HG02798 (cell line): ENCODE data around the gene ACOX2.
A peak's percentile ranks its signal among the peaks of the same experiment; 100 is the strongest.

Source experiments
- ATAC-seq: cut with Tn5 transposase; IDR thresholded peaks from one replicate; pipeline ENCODE4 v1.9.1; 2021; ENCODE audit warnings: mild to moderate bottlenecking; ENCODE audit not compliant: unreplicated experiment, poor library complexity

ACOX2 gene

DNA sequence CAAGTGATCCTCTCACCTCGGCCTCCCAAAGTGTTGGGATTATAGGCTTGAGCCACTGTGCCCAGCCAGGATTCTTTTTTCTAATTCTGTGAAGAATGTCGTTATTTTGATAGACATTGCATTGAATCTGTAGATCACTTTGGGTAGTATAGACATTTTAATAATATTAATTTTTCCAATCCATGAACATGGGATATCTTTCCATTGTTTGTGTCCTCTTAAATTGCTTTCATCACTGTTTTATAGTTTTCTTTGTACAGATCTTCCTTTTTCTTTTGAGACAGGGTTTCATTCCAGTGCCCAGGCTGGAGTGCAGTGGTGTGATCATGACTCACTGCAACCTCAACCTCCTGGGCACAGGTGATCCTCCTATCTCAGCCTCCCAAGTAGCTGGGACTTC is 56.7 kb downstream of the ACOX2 start:
- no peak for ATAC-seq

DNA sequence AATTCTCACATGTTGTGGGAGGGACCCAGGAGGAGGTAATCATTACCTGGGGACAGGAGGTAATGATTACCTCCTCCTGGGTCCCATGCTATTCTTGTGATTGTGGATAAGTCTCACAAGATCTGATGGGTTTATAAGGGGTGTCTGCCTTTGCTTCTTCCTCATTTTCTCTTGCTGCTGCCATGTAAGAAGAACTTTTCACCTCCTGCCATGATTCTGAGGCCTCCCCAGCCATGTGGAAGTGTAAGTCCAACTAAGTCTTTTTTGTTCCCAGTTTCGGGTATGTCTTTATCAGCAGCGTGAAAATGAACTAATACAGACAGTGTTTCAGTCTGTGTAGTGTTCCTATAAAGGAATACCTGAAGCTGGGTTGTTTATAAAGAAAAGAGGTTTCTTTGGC is 58.2 kb downstream of the ACOX2 start:
- ATAC-seq, result no peak

DNA sequence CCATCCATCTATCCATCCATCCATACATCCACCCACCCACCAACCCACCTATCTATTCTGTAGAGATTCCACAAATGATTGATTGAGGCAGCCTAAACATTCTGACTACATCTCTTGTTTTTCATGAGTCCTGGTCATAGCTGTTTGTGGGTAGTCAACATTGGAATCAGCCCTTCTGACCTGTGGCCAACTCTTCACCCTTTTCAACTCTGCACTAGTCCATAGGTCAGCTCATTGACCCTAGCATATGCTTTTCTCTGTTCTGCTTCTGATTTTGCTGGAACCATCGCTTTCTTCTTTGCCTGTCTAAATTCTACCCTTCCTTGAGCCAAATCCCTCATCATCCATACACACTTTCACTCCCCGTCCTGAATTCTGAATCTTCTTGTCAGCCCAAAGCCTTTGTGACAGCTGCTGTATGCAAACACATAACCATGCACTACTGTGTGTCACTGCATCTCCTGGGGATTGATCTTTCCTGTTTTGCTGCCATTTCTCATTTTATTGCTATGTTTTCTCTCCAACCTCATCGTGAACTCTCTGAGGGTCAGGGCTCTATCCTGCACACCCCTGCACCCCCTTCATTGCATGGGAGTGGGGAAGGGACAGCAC is 61.9 kb downstream of the ACOX2 start:
- no peak for ATAC-seq

DNA sequence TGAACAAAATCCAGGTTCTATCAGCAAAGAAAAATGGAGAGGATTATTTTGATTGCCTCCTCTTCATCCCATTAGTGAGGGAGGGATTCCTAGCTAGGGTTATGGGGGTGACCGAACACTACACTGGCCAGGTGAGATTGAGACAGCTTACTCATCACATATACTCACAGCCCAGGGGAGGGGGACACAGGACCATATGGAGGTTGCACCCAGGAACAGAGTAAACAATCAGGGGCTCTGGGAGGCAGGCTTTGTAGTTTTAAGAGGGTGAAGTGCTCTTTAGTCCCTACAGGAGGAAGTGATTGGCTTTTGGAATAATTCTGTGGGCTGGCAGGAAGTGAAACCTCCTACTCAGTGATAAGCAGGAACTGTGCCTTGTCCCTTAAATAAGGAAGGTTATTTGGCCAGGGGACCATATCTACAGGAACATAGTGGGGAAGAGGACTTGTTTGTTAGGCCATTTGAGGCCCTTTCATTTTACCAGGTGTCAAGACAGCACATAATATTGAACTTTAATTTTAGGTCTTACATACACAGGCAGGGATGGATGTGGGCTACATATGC is 62.6 kb downstream of the ACOX2 start:
- no peak for ATAC-seq

DNA sequence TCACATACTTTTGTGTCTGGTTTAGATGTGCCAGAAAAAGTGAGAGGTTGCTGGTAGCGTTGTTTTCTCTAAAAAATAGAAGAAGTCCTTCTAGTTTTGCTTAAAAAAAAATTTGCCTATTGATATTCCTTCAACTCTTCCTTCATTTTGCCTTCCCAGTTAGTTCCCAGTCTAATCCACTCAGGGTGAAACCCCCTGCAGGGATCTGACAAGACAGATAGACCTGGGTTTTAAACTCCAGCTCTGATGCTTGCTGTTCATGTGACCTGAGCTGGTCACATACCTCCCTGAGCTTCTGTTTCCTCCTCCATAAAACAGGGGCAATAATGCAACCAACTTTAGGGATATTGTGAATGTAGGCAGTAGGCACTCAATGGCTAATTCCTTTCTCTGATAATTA is 63.7 kb downstream of the ACOX2 start:
- ATAC-seq, result no peak

DNA sequence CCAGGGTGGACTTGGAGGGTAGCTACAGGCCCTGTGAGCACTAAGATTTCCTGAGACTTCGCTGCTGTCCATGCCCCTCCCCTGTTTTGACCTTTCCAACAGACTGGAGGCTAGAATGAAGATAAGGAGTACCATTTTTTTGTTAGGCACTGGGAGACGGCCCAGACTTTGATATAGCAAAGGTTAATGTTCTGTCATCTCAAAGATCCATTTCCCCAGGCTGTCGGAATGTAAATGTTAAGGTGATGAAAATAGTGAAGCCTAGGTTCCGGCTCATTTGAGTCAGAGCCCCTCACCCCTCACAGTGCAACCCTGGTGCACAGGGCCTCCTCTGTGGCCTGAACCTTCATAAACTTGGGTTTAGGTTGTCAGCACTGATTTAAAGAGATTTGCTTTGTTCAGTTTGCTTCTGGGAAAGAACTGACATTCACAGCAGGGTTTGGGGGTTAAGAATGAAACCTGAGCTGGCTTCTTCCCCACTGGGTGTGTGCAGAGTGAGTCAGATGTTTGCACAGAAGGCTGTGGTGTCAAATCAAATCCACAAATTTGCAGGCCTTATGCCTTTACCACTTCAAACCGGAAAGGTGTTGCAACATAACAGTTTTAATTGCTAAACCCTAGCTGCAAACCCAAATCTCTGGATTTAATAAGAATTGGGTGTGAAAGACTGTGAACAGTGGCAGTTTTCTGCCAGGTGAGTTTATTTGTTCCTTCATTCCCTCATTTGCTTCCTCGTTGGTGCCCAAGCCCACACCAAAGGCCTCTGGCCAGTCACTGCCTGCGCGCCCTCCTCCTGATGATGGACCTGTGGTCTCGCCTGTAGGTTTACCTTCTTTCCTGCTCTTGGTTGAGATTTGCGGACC is 65.7 kb downstream of the ACOX2 start:
- no peak for ATAC-seq

DNA sequence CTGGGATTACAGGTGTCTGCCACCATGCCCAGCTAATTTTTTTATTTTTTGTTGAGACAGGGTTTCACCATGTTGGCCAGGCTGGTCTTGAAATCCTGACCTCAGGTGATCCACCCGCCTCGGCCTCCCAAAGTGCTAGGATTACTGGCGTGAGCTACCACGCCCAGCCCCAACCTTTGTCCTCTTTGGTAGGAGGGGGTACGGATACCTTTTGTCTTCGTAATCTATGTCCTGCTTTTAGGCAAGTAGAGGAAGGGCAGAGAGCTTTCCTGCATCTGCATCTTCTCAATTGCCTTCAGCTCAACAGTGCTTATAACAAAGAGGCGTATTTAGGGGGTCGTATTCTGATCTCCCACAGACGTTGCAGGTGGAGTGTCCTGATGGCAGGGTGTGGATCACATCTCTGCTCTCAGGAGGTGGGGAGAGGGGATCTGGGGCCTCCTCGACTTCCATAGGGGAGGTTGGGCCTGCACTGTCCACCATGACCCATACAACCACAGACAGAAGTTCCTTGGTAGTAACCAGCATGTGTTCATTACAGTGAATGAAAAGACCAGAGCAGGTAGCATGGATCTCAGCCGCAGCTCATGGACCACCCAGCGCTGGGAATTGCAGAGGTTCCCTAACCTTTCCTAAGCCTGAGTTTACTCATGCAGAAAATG is 66.5 kb downstream of the ACOX2 start:
- no peak for ATAC-seq

DNA sequence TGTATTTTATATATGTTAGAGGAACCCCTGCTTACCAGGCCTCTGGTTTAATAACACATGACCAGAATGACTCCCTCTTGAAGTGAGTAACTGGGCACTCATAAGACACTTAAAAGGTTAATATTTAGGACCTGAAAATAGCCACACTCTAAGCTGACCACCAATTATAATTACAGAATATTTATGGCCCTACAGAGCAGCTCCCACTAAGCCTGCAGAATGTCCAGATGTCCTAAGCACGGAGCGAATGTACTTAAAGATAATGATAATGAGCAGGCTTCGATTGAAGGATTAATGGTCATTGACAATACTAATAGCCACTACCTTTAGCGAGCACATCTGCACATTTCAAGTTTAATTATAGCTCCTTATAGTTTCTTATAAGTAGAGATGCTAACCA is 67.9 kb downstream of the ACOX2 start:
- ATAC-seq, result no peak

DNA sequence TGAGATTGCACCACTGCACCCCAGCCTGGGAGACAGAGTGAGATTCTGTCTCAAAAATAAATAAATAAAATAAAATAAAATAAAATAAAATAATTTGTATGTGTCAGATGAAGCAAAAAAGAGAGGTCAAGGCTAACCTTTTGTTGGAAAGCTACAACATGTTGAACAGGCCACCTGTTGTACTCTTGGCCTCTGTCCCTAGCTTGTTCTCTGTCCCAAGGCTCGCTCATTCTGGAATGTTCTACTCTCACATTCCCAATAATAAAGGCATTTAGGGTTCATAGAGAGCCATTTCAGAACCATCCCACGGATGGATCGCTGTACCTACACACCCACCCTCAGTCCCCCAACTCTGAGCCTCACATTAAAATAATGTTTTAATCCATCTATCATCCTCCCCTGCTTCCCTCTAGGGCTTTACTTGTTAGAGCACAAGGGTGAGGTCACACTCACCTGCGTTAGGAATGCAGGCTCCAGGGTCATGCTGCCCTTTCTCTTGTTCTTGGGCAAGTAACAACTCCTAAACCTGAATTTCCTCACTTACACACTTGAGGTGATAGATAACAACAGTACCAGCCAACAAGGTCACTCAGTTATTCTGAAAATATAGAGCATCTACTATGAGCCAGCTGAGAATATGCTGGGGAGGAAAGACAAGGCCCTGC is 70.0 kb downstream of the ACOX2 start:
- ATAC-seq, result no peak

DNA sequence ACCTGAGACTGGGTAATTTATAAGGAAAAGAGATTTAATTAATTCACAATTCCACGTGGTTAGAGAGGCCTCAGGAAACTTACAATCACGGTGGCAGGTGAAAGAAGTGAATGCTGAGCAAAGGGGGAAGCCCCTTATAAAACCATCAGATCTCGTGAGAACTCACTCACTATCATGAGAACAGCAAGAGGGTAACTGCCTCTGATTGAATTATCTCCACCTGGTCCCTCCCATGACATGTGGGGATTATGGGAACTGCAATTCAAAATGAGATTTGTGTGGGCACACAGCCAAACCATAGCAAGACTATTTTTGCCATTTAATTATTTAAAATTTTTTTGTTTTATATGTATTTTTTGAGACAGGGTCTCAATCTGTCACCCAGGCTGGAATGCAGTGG is 72.1 kb downstream of the ACOX2 start:
- ATAC-seq, result no peak

DNA sequence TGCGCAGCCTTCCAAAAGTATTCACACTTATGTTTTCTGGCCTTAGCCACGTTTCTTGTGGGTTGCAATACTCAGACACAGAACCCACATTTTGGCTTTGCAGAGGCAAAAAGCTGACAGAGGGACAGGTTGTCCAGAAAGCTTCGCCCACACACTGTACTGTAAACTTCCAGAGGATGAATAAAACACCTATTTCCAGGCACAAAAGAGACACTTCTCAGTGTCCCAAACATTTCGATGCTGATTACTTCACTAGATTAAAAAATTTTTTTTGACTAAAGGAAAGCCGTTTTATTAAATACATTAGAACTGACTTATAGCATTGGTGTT is 73.1 kb downstream of the ACOX2 start:
- no peak for ATAC-seq

DNA sequence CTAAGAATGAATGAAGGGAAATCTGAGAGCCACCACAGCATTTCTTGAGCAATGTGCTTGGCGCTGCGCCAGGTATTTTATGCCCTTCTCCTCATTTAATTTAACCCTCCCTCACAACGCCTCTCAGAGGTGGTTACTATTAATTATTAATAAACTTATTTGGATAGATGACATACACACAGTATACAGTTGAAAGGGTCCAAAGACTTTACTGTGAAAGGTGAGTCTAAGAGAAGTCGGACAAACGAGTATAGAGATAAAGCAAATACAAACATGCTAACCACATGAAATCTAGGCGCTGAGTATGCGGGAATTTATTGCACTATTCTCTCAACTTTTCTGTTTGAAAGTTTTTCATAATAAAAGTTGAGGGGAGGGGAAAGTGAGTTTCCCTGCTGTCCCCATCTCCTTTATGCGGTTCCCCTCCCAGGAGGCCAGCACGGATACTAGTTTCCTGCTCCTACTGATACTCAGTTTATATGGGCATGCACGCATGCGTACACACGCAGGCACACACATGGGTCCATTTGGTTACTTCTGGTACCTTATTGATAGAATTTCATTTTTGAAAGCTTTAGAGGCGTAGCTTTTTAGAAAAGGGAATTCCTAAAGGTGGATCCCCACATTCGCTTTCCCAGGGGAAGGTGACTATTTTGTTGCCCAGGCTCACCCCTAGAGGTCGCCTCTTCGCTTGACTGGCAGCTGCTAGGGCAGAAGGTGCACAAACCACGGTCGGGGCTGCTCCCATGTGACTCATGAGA is 73.6 kb downstream of the ACOX2 start:
- ATAC-seq, result peak; percentile 93

DNA sequence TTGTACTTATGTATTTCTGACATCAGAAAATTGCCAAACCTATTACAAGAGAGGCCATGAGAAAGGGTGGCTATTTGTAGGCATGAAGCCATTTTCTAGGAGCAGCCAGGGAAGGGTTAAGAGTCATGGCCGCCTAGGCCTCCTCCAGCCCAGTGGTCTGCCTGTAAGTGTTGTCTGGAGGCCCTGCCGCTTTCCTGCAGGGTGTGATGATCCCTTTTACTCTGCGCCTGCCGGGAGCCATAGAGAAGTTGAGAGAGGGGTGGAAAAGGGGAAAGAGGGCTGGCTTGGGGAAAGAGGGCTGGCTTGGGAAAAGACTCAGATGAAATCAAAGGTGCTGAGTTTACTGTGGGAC is 74.2 kb downstream of the ACOX2 start:
- no peak for ATAC-seq

DNA sequence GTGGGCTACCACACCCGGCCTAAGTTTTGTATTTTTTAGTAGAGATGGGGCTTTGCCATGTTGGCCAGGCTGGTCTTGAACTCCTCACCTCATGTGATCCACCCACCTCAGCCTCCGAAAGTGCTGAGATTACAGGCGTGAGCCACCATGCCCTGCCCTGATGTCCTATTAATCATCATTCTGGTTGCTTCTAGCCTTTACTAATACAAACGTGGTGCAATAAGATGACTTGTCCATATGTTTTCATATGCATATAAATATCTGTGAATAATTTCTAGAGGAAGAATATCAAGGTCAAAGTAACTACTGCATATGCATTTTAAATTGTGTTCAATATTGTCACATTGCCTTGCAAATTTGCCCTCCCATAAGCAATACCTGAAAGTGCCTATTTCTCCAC is 77.8 kb downstream of the ACOX2 start:
- ATAC-seq, result no peak
